Neural progenitor cell (in vitro differentiated cells): ENCODE measurements around the gene HLA-E. TPM values are rescaled to one million over a fixed set of nuclear protein-coding genes. Genes with fewer than 3 reads are reported as not detected.
A peak's percentile ranks its signal among the peaks of the same experiment; 100 is the strongest.

ENCODE experiments used
- DNase-seq: peaks from one replicate; pipeline ENCODE4 v3.0.0-alpha.2; 2016; ENCODE audit warnings: low spot score
- H2AFZ ChIP-seq: fragments of 200-600 bp; sonication (generic); replicated peaks from 2 replicates; pipeline ENCODE4 v1.6.1; 2016; ENCODE audit warnings: antibody characterized with exemption
- H3F3A ChIP-seq: fragments of 200-600 bp; sonication (generic); 2 replicates; pipeline ENCODE4 v1.6.1; 2016; ENCODE audit warnings: antibody characterized with exemption, low read depth
- H3K27ac ChIP-seq: fragments of 200-600 bp; sonication (generic); 2 replicates; pipeline ENCODE4 v1.5.1; 2016; ENCODE audit warnings: mild to moderate bottlenecking
- H3K27me3 ChIP-seq: fragments of 200-600 bp; sonication (generic); 2 replicates; pipeline ENCODE4 v1.6.1; 2016; ENCODE audit warnings: mild to moderate bottlenecking, moderate library complexity
- H3K36me3 ChIP-seq: fragments of 200-600 bp; sonication (generic); 2 replicates; pipeline ENCODE4 v1.5.1; 2016
- H3K4me1 ChIP-seq: fragments of 200-600 bp; sonication (generic); 2 replicates; pipeline ENCODE4 v1.6.1; 2016; ENCODE audit warnings: mixed run types
- H3K4me2 ChIP-seq: fragments of 200-600 bp; sonication (generic); 2 replicates; pipeline ENCODE4 v1.6.1; 2016
- H3K4me3 ChIP-seq: fragments of 200-600 bp; sonication (generic); 2 replicates; pipeline ENCODE4 v1.5.1; 2016
- H3K79me2 ChIP-seq: fragments of 200-600 bp; sonication (generic); 2 replicates; pipeline ENCODE4 v1.6.1; 2016; ENCODE audit warnings: low read depth
- H3K9ac ChIP-seq: fragments of 200-600 bp; sonication (generic); 2 replicates; pipeline ENCODE4 v1.6.1; 2016
- H3K9me3 ChIP-seq: fragments of 200-600 bp; sonication (generic); 2 replicates; pipeline ENCODE4 v1.5.1; 2016; ENCODE audit warnings: low read depth
- H4K20me1 ChIP-seq: fragments of 200-600 bp; sonication (generic); 2 replicates; pipeline ENCODE4 v1.6.1; 2016; ENCODE audit warnings: low read depth
- H3K27ac Mint-ChIP-seq: 3 replicates; pipeline ENCODE4 v1.8.0; 2021; ENCODE audit warnings: mixed read lengths
- H3K27me3 Mint-ChIP-seq: 2 replicates; pipeline ENCODE4 v1.8.0; 2022; ENCODE audit warnings: low read depth, mild to moderate bottlenecking, inconsistent platforms, moderate library complexity, mixed read lengths; ENCODE audit not compliant: insufficient read depth
- H3K36me3 Mint-ChIP-seq: 3 replicates; pipeline ENCODE4 v1.8.0; 2021; ENCODE audit warnings: mixed read lengths
- H3K4me1 Mint-ChIP-seq: 3 replicates; pipeline ENCODE4 v1.8.0; 2021; ENCODE audit warnings: mixed read lengths
- H3K4me3 Mint-ChIP-seq: 3 replicates; pipeline ENCODE4 v1.8.0; 2021; ENCODE audit warnings: mild to moderate bottlenecking, moderate library complexity, mixed read lengths
- H3K9me3 Mint-ChIP-seq: 3 replicates; pipeline ENCODE4 v1.8.0; 2020; ENCODE audit warnings: mixed read lengths
- EZH2 ChIP-seq: fragments of 200-600 bp; sonication (generic); IDR thresholded peaks from 2 replicates; pipeline ENCODE4 v1.6.1; 2017; ENCODE audit warnings: antibody characterized with exemption, mild to moderate bottlenecking, moderate library complexity
- EZH2phosphoT487 ChIP-seq: fragments of 200-600 bp; sonication (generic); IDR thresholded peaks from 2 replicates; pipeline ENCODE4 v1.6.1; 2017; ENCODE audit warnings: antibody characterized with exemption
- total RNA-seq: library from RNA; depleted of rRNA; stranded (reverse); fragments of >200 nt; gene quantifications from 2 replicates; pipeline ENCODE4 v1.2.3, GENCODE V29; 2015; ENCODE audit warnings: low replicate concordance
- TF ChIP-seq, protein P1 (sequence below): fragments of 200-600 bp; sonication (generic); IDR thresholded peaks from 2 replicates; pipeline ENCODE4 v1.5.1; 2017; ENCODE audit warnings: antibody characterized with exemption, mild to moderate bottlenecking

The HLA-E gene
- total RNA-seq, 1 donor from 2014 or later, result 24.8 TPM

DNA sequence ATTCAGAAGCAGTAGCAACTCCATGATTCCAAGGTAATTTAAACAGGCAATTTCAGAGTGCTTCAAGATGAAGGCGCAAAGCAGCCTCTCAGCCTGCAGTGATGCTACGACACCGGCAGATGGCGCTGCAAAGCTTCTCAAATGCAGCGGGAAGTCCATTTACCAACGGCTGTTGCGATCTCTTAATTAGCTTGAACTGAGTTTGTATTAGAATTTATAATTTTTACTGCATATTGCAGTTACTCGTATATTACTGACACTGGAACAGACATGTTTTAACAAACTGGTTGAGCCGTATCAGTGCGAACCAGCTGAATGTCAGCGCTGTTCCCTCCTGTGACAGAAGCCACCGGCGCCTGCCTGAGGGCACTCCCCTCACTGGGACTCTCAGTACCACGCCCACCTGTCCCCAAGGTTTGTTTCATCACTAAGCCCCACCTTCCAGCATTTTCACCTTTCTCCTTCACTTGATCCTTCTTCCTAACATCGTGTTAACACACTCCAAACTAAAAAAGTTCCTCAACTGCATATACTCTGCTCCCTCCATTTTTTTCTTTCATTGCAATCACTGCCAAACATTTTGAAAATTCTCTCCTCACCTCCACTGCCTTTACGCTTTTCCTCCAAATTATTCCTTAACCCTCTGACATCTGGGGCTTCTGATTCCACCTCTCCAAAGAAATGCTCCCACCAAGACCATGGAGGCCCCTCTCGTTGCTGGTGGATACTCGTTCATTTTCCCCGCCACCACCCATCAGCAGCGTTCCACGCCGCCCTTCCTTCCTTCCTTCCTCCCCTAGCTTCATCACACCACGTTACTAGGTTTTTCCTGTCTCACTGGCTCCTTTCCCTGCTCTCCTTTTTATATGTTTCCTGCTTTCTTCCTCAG lies 52.5 kb downstream of the HLA-E start:
- no peak overlapping the region for H3K27ac Mint-ChIP-seq
- Histone ChIP-seq H2AFZ (peak overlapping the region; percentile 69), H3K79me2 (no peaks in the 10 kb centered on the region)

DNA sequence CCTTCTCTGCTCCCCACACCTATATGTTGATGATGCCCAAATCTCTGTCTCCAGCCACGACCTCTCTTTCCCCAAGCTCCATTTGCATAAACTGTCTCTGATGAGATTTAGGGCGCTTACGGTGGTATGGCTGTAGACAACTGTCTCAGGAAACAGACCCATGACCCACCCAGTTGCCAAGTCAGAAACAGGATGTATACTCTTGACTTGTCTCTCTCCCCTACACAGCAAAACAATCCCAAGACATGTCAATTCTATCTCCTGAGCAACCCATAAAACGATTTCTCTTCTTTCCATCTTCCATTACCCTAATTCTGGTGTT lies 53.1 kb downstream of the HLA-E start:
- no peaks in the 10 kb centered on the region for H3K4me1 ChIP-seq
- no peak for DNase-seq
- no peaks in the 10 kb centered on the region for H4K20me1 ChIP-seq
- H3K27me3 Mint-ChIP-seq, result no peaks in the 10 kb centered on the region
- peaks cover 12% of the 10 kb centered on the region for H3K27me3 ChIP-seq
- H3K4me3 Mint-ChIP-seq, result no peak overlapping the region
- no peak overlapping the region for H3K4me3 ChIP-seq
- no peak overlapping the region for H3K4me2 ChIP-seq
- no peaks in the 10 kb centered on the region for H3K36me3 ChIP-seq
- H3K27ac ChIP-seq, result no peak overlapping the region
- peaks cover 5% of the 10 kb centered on the region for H3F3A ChIP-seq
- H3K27ac Mint-ChIP-seq, result no peak overlapping the region
- no peaks in the 10 kb centered on the region for H3K9me3 Mint-ChIP-seq
- H3K9ac ChIP-seq, result no peak overlapping the region
- no peak overlapping the region for H2AFZ ChIP-seq
- H3K9me3 ChIP-seq, result no peaks in the 10 kb centered on the region
- no peak for TF ChIP-seq EZH2phosphoT487
- TF ChIP-seq, protein P1, sequence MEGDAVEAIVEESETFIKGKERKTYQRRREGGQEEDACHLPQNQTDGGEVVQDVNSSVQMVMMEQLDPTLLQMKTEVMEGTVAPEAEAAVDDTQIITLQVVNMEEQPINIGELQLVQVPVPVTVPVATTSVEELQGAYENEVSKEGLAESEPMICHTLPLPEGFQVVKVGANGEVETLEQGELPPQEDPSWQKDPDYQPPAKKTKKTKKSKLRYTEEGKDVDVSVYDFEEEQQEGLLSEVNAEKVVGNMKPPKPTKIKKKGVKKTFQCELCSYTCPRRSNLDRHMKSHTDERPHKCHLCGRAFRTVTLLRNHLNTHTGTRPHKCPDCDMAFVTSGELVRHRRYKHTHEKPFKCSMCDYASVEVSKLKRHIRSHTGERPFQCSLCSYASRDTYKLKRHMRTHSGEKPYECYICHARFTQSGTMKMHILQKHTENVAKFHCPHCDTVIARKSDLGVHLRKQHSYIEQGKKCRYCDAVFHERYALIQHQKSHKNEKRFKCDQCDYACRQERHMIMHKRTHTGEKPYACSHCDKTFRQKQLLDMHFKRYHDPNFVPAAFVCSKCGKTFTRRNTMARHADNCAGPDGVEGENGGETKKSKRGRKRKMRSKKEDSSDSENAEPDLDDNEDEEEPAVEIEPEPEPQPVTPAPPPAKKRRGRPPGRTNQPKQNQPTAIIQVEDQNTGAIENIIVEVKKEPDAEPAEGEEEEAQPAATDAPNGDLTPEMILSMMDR, result no peak
- no peak for TF ChIP-seq EZH2
- peaks cover 1% of the 10 kb centered on the region for H3K36me3 Mint-ChIP-seq
- H3K79me2 ChIP-seq, result no peaks in the 10 kb centered on the region
- H3K4me1 Mint-ChIP-seq, result no peaks in the 10 kb centered on the region

More for the DNA sequence above, 52.5 kb downstream of the HLA-E start:
- H3K4me1 Mint-ChIP-seq, result no peaks in the 10 kb centered on the region
- Histone ChIP-seq H3K36me3 (no peaks in the 10 kb centered on the region), H4K20me1 (no peaks in the 10 kb centered on the region), H3K4me2 (peak overlapping the region; percentile 75), H3K9ac (no peak overlapping the region), H3K4me1 (no peaks in the 10 kb centered on the region), H3K4me3 (peak overlapping the region; percentile 52), H3K27me3 (peaks cover 12% of the 10 kb centered on the region), H3F3A (peaks cover 5% of the 10 kb centered on the region), H3K9me3 (no peaks in the 10 kb centered on the region), H3K27ac (no peak overlapping the region)
- H3K9me3 Mint-ChIP-seq, result no peaks in the 10 kb centered on the region
- peak; percentile 85 for DNase-seq
- TF ChIP-seq EZH2, result no peak
- TF ChIP-seq, protein P1, result peak; percentile 99
- H3K4me3 Mint-ChIP-seq, result peak overlapping the region; percentile 74
- H3K36me3 Mint-ChIP-seq, result peaks cover 1% of the 10 kb centered on the region
- H3K27me3 Mint-ChIP-seq, result no peaks in the 10 kb centered on the region

DNA sequence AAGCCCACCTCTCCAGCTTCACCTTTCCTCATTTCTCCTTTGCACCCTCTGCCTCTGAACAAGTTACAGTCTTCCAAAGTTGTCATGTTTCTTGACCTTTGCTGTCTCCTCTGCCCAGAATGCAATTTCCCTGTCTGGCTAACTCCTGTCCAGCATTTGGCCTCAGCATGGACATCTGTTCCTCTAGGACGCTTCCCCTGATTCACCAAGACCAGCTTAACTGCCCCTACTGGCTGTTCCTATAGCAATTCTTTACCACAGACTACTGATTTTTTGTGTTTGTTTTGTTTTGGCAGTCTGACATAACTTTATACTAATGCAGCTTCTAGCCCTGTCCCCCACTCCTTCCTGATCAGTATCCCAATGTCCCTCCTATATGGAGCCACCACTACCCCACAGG lies 53.6 kb downstream of the HLA-E start:
- Histone ChIP-seq H3K79me2 (no peaks in the 10 kb centered on the region), H3K9ac (no peak overlapping the region), H3K27me3 (peaks cover 12% of the 10 kb centered on the region), H3K4me2 (no peak overlapping the region), H3K36me3 (no peaks in the 10 kb centered on the region), H3K4me3 (no peak overlapping the region), H4K20me1 (no peaks in the 10 kb centered on the region), H3K4me1 (no peaks in the 10 kb centered on the region), H3K9me3 (no peaks in the 10 kb centered on the region), H3K27ac (no peak overlapping the region), H3F3A (peaks cover 5% of the 10 kb centered on the region), H2AFZ (no peak overlapping the region)
- peaks cover 1% of the 10 kb centered on the region for H3K36me3 Mint-ChIP-seq
- TF ChIP-seq EZH2phosphoT487, result no peak
- TF ChIP-seq, protein P1, result no peak
- TF ChIP-seq EZH2, result no peak
- H3K9me3 Mint-ChIP-seq, result no peaks in the 10 kb centered on the region
- H3K27me3 Mint-ChIP-seq, result no peaks in the 10 kb centered on the region
- no peak overlapping the region for H3K27ac Mint-ChIP-seq
- H3K4me3 Mint-ChIP-seq, result no peak overlapping the region
- DNase-seq, result no peak
- H3K4me1 Mint-ChIP-seq, result no peaks in the 10 kb centered on the region

Other genes with a start within 250 kb of the HLA-E start
- 11.0 and 21.2 TPM in 2 replicates for gene TRIM39, start 162.6 kb upstream of the HLA-E start, total RNA-seq
- 38.0 and 89.6 TPM in 2 replicates for gene RPP21, start 144.4 kb upstream of the HLA-E start, total RNA-seq
- 23.7 and 34.7 TPM in 2 replicates for gene GNL1, start 67.0 kb downstream of the HLA-E start, total RNA-seq
- gene PRR3, start 67.8 kb downstream of the HLA-E start, total RNA-seq, result 13.7 and 18.6 TPM in 2 replicates
- 43.9 and 56.0 TPM in 2 replicates for gene ABCF1, start 81.9 kb downstream of the HLA-E start, total RNA-seq
- 38.6 and 46.4 TPM in 2 replicates for gene PPP1R10, start 127.7 kb downstream of the HLA-E start, total RNA-seq
- gene MRPS18B, start 128.3 kb downstream of the HLA-E start, total RNA-seq, result 18.5 and 32.1 TPM in 2 replicates
- 17.9 and 18.7 TPM in 2 replicates for gene ATAT1, start 137.4 kb downstream of the HLA-E start, total RNA-seq
- gene C6orf136, start 157.6 kb downstream of the HLA-E start, total RNA-seq, result 3.7 and 9.4 TPM in 2 replicates
- 17.6 and 29.2 TPM in 2 replicates for gene DHX16, start 183.5 kb downstream of the HLA-E start, total RNA-seq
- 10.2 and 25.4 TPM in 2 replicates for gene PPP1R18, start 197.1 kb downstream of the HLA-E start, total RNA-seq
- gene NRM, start 201.5 kb downstream of the HLA-E start, total RNA-seq, result 12.4 and 38.3 TPM in 2 replicates
- 22.6 and 29.5 TPM in 2 replicates for gene MDC1, start 227.8 kb downstream of the HLA-E start, total RNA-seq
- 1,479 and 2,270 TPM in 2 replicates for gene TUBB, start 230.8 kb downstream of the HLA-E start, total RNA-seq